ENCODE results near the gene LHFPL3.
"Not testable (repeated sequence)": the region's sequence is repeated elsewhere in the genome, so short reads cannot be mapped to it uniquely, and the experiment has no call there.

Gene LHFPL3

DNA sequence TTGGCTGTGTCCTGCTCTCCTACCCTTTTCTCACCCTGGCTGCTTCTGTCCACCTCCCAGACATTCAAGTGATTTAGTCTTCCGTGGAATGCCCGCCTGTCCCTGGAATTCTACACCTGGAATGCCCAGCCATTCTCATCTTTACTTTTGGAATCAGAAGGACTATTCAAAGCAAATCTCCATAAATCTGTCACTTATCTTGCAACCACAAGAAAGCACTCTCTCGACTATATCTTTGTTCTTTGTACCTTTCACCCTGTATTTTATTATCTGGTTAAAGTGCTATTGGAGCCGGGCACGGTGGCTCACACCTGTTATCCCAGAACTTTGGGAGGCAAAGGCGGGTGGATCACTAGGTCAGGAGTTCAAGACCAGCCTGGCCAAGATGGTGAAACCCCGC is 606.3 kb downstream of the LHFPL3 start:
- H3K4me3 Mint-ChIP-seq: no peak overlapping the region
- DNase-seq: no peak
- no peaks in the 10 kb centered on the region for H3K27me3 Mint-ChIP-seq
- no peak overlapping the region for H3K27ac Mint-ChIP-seq
- no peaks in the 10 kb centered on the region for H3K9me3 Mint-ChIP-seq
- ATAC-seq: no peak
- peaks cover 20% of the 10 kb centered on the region for H3K4me1 Mint-ChIP-seq
- H3K36me3 Mint-ChIP-seq (ENCODE audit: low read depth): no peaks in the 10 kb centered on the region

DNA sequence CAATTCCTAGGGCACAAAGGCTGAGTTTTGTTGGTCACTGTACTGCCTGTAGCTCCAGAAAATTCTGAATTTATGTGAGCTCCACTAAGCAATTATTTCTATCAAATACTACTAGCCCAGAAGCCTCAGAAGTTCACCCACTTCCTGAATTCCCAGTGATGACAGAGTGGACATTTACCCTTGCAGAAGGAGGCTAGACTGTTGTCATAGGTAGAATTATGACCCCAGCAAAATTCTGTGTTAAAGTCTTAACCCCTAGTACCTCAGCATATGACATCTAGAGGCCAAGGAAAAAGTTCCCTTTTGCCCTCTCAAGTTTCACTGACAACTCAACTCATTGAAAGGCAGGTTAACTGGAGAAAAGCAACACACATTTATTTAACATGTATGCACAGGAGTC is 606.9 kb downstream of the LHFPL3 start:
- DNase-seq: no peak
- no peaks in the 10 kb centered on the region for H3K36me3 Mint-ChIP-seq (ENCODE audit: low read depth)
- H3K4me3 Mint-ChIP-seq: no peak overlapping the region
- H3K27me3 Mint-ChIP-seq: no peaks in the 10 kb centered on the region
- peak overlapping the region; percentile 14 for H3K27ac Mint-ChIP-seq
- ATAC-seq: no peak
- H3K4me1 Mint-ChIP-seq: peaks cover 20% of the 10 kb centered on the region
- no peaks in the 10 kb centered on the region for H3K9me3 Mint-ChIP-seq

GRCh38 chr7:104936546-104936945 is 608.1 kb downstream of the LHFPL3 start:
- H3K4me3 Mint-ChIP-seq: no peak overlapping the region
- no peak overlapping the region for H3K27ac Mint-ChIP-seq
- ATAC-seq (no peak), DNase-seq (no peak)
- H3K4me1 Mint-ChIP-seq: peaks cover 26% of the 10 kb centered on the region
- H3K36me3 Mint-ChIP-seq (ENCODE audit: low read depth): peaks cover 11% of the 10 kb centered on the region
- no peaks in the 10 kb centered on the region for H3K9me3 Mint-ChIP-seq
- H3K27me3 Mint-ChIP-seq: no peaks in the 10 kb centered on the region

DNA sequence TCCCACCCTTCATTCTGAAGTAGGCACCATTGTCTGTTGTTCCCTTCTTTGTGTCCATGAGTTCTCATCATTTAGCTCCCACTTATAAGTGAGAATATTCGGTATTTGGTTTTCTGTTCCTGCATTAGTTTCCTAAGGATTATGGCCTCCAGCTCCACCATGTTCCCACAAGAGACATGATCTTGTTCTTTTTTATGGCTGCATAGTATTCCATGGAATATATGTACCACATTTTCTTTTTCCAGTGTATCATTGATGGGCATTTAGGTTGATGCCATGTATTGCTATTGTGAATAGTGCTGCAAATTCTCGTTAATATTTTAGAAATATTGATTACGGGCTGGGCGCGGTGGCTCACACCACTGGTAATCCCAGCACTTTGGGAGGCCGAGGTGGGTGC is 609.1 kb downstream of the LHFPL3 start:
- not testable (repeated sequence) for DNase-seq, H3K9me3 Mint-ChIP-seq, H3K4me3 Mint-ChIP-seq, ATAC-seq, H3K27ac Mint-ChIP-seq, H3K27me3 Mint-ChIP-seq
- H3K4me1 Mint-ChIP-seq: peaks cover 33% of the 10 kb centered on the region
- peaks cover 16% of the 10 kb centered on the region for H3K36me3 Mint-ChIP-seq (ENCODE audit: low read depth)

DNA sequence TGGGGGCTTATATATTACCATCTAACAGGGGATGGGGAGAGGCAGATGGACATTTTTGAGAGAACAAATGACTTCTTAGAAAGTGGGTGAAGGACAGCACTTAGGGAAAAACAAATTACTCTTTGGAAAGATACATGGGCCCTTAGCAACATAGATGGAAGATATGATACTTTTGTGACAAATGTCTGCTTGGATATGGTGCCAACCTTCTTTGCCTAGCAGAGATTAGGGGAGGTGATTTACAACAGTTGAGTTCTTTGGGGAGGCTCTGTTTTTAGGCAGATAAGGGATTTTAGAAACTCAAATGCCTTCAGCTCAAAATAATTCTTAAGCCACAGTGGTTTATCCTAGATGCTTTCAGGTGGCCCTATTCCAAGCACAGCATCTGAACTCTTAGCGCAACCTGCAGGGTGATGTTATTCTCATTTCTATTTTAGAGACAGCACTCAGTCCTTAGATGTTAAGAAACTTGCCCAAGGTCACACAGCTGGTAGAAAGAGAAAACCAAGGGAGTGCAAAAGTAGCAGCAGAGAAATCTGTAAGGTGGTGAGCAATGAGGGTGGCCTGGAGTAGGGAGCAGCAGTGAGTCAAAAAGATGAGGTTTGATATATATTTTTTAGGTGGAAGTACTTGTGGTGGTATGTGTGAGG is 610.5 kb downstream of the LHFPL3 start:
- Mint-ChIP-seq H3K4me1 (peaks cover 41% of the 10 kb centered on the region), H3K27ac (peak overlapping the region; percentile 12), H3K9me3 (peaks cover 4% of the 10 kb centered on the region), H3K36me3 (ENCODE audit: low read depth) (peaks cover 27% of the 10 kb centered on the region), H3K4me3 (no peak overlapping the region), H3K27me3 (peaks cover 3% of the 10 kb centered on the region)
- DNase-seq (no peak), ATAC-seq (no peak)

- Mint-ChIP-seq H3K4me1 (peaks cover 52% of the 10 kb centered on the region), H3K27ac (peak overlapping the region; percentile 99), H3K36me3 (ENCODE audit: low read depth) (peaks cover 34% of the 10 kb centered on the region), H3K4me3 (peak overlapping the region; percentile 91), H3K9me3 (peaks cover 4% of the 10 kb centered on the region), H3K27me3 (peaks cover 7% of the 10 kb centered on the region)
- DNase-seq (no peak), ATAC-seq (no peak)
Measured at GRCh38 chr7:104940023-104940710, 611.8 kb downstream of the LHFPL3 start.

GRCh38 chr7:104943502-104944343 is 615.3 kb downstream of the LHFPL3 start:
- Mint-ChIP-seq H3K9me3 (peaks cover 4% of the 10 kb centered on the region), H3K36me3 (ENCODE audit: low read depth) (peaks cover 41% of the 10 kb centered on the region), H3K4me1 (peaks cover 77% of the 10 kb centered on the region), H3K4me3 (peak overlapping the region; percentile 91), H3K27me3 (peaks cover 7% of the 10 kb centered on the region), H3K27ac (peak overlapping the region; percentile 99)
- ATAC-seq (peak; percentile 71), DNase-seq (peak; percentile 80)

DNA sequence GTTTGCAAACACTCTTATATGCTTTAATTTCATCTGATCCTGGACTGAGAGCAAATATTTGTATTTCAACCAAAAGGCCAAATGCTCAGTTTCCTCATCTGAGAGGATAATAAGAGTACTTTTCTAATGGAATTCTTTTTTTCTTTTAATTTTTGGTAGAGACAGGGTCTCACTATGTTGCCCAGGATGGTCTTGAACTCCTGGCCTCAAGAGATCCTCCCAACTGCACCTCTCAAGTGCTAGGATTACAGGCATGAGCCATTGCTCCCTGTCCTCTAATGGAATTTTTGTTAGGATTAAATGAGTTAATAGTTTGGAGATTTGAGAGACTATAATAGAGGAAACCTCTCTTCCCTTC is 617.2 kb downstream of the LHFPL3 start:
- Mint-ChIP-seq H3K36me3 (ENCODE audit: low read depth) (peaks cover 40% of the 10 kb centered on the region), H3K9me3 (peaks cover 4% of the 10 kb centered on the region), H3K4me1 (peaks cover 74% of the 10 kb centered on the region), H3K27me3 (peaks cover 7% of the 10 kb centered on the region), H3K4me3 (peak overlapping the region; percentile 91), H3K27ac (peak overlapping the region; percentile 99)
- DNase-seq (no peak), ATAC-seq (no peak)

DNA sequence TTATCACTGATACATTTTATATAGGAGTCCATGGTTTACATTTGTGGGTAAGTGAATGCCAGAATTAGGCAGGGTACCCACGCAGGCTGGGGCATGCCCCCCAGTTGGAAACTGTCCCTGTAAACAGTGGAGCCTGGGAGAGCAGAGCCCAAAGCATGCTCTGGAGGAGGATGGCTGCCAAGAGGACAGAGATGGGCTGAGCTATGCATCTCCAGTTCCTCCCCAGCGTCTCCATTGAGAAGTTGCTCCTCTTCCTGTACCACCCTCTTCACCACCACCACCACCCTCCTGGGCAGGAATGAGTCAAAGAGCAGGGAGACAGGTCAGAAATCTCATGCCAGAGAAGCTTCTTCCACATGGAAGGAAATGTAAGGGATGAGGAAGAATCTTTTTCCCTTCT is 617.9 kb downstream of the LHFPL3 start:
- Mint-ChIP-seq H3K4me3 (peak overlapping the region; percentile 91), H3K27me3 (peaks cover 7% of the 10 kb centered on the region), H3K9me3 (peaks cover 4% of the 10 kb centered on the region), H3K36me3 (ENCODE audit: low read depth) (peaks cover 32% of the 10 kb centered on the region), H3K27ac (peak overlapping the region; percentile 99), H3K4me1 (peaks cover 71% of the 10 kb centered on the region)
- DNase-seq (no peak), ATAC-seq (no peak)

DNA sequence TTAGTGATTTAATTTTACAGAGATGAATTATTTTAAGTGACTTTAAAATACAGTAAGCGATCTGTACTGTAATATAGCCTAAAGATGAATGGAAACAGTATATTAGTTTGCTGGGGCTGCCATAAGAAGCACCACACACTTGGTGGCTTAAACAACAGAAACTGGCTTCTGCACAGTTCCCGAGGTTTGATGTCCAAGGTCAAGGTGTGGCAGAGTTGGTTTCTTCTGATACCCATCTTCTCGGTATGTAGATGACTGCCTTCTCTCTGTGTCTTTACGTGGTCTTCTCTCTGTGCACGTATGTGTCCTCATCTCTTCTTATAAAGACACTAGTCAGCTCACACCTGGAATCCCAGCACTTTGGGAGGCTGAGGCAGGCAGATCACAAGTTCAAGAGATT is 621.6 kb downstream of the LHFPL3 start:
- no peak for ATAC-seq
- no peaks in the 10 kb centered on the region for H3K9me3 Mint-ChIP-seq
- peaks cover 12% of the 10 kb centered on the region for H3K36me3 Mint-ChIP-seq (ENCODE audit: low read depth)
- no peak overlapping the region for H3K4me3 Mint-ChIP-seq
- H3K27me3 Mint-ChIP-seq: peaks cover 1% of the 10 kb centered on the region
- no peak overlapping the region for H3K27ac Mint-ChIP-seq
- DNase-seq: no peak
- peaks cover 52% of the 10 kb centered on the region for H3K4me1 Mint-ChIP-seq

DNA sequence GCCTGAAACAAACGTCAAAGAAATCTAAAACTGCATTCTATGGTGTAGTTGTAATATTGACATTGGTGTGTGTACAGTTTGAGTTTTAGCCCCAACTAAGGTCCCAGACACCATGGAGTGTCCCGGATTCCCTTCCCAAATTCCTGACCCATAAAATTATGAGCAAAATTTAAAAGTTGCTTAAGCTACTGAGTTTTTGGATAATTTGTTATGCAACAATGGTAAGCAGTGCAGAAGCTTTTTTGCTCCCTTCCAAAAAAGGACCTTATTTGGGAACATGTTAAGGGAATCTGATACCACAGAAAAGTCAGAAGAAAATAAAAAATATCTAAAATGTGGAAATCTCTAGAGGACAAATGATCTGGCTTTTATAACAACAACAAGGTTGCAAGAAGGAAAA is 622.4 kb downstream of the LHFPL3 start:
- DNase-seq (no peak), ATAC-seq (no peak)
- Mint-ChIP-seq H3K36me3 (ENCODE audit: low read depth) (peaks cover 11% of the 10 kb centered on the region), H3K27me3 (no peaks in the 10 kb centered on the region), H3K9me3 (no peaks in the 10 kb centered on the region), H3K27ac (no peak overlapping the region), H3K4me1 (peaks cover 52% of the 10 kb centered on the region), H3K4me3 (no peak overlapping the region)

GRCh38 chr7:104951546-104951945 is 623.1 kb downstream of the LHFPL3 start:
- Mint-ChIP-seq H3K27ac (no peak overlapping the region), H3K9me3 (no peaks in the 10 kb centered on the region), H3K27me3 (no peaks in the 10 kb centered on the region), H3K36me3 (ENCODE audit: low read depth) (peaks cover 11% of the 10 kb centered on the region), H3K4me3 (no peak overlapping the region), H3K4me1 (peaks cover 52% of the 10 kb centered on the region)
- DNase-seq: no peak
- no peak for ATAC-seq

DNA sequence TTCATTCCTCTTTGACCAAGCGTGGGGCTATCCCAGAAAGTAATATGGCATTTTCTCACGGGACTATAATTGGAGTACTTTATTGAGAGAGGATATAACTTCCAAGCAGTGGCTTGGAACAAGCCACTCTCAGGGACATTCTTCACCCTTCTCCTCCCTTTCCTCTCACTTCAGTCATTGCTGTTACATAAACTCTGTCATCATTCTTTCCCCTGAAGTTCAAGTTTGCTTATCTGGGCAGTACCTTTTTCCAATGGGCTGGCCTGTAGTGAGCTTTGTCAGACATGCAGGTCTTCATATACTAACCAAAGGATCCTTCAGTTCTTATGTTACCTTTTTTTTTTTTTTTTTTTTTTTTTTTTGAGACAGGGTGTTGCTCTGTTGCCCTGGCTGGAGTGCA is 626.9 kb downstream of the LHFPL3 start:
- peak overlapping the region; percentile 77 for H3K27ac Mint-ChIP-seq
- no peak overlapping the region for H3K4me3 Mint-ChIP-seq
- peaks cover 53% of the 10 kb centered on the region for H3K4me1 Mint-ChIP-seq
- H3K9me3 Mint-ChIP-seq: no peaks in the 10 kb centered on the region
- H3K27me3 Mint-ChIP-seq: no peaks in the 10 kb centered on the region
- peaks cover 10% of the 10 kb centered on the region for H3K36me3 Mint-ChIP-seq (ENCODE audit: low read depth)
- ATAC-seq (no peak), DNase-seq (no peak)

All from activated naive CD8-positive, alpha-beta T cell treated with anti-CD3 and anti-CD28 coated beads, Interleukin-2, amount 50 U/mL, for 24 hours (primary cell).